ENCODE measurements around the gene KCNK6.

GRCh38 chr19:38369584-38369983 lies 49.9 kb downstream of the KCNK6 start:
- no peak for TF ChIP-seq POLR2AphosphoS5 (IDR thresholded peaks at IDR 0.05; ENCODE audit: low read depth)
- TF ChIP-seq CTCF (conservative IDR thresholded peaks at IDR 0.05; ENCODE audit: low read depth in 2 of 2): no peak
- TF ChIP-seq EZH2 (IDR thresholded peaks at IDR 0.05; ENCODE audit: low read depth, unreplicated experiment): no peak

Measured in GM23338 (cell line).